Lung (tissue), 12 donors: ENCODE results near the gene CBR4. TPM values are rescaled to one million over a fixed set of nuclear protein-coding genes. Genes with fewer than 3 reads are reported as not detected.
A peak's percentile ranks its signal among the peaks of the same experiment; 100 is the strongest.

Experiments used
- ATAC-seq: fragments of 200-7000 bp; cut with Tn5 transposase; one replicate; pipeline ENCODE4 v1.9.1; 2020; ENCODE audit warnings: moderate number of reproducible peaks; ENCODE audit not compliant: insufficient read depth, low FRiP score
- DNase-seq, 3 donors: peaks; one replicate each; pipeline ENCODE4 v3.0.0-alpha.2; 2013 to 2017
- H3K27ac ChIP-seq, 2 donors: one replicate each; pipeline ENCODE4 v1.5.1; 2013; ENCODE audit warnings: mild to moderate bottlenecking in 2 of 2, moderate library complexity in 2 of 2, control low read depth in 1 of 2, inconsistent platforms in 1 of 2, low read depth in 1 of 2, low read length in 1 of 2
- H3K27me3 ChIP-seq, 3 donors: one replicate each; pipeline ENCODE4 v1.5.1; 2013; ENCODE audit warnings: low read length in 2 of 3; ENCODE audit not compliant: control insufficient read depth in 3 of 3, insufficient read depth in 3 of 3
- H3K36me3 ChIP-seq, 4 donors: one replicate each; pipeline ENCODE4 v1.5.1; 2013; ENCODE audit warnings: low read length in 4 of 4, mild to moderate bottlenecking in 1 of 4, moderate library complexity in 1 of 4; ENCODE audit not compliant: control insufficient read depth in 4 of 4, insufficient read depth in 4 of 4
- H3K4me1 ChIP-seq, 5 donors: one replicate each; pipeline ENCODE4 v1.5.1; 2013; ENCODE audit warnings: low read length in 5 of 5, mild to moderate bottlenecking in 2 of 5, moderate library complexity in 1 of 5; ENCODE audit not compliant: control insufficient read depth in 5 of 5, insufficient read depth in 5 of 5
- H3K4me3 ChIP-seq: one replicate; pipeline ENCODE4 v1.5.1; 2013; ENCODE audit warnings: mild to moderate bottlenecking, control low read depth, moderate library complexity
- H3K9ac ChIP-seq, 2 donors: one replicate each; pipeline ENCODE4 v1.5.1; 2013; ENCODE audit warnings: low read length in 2 of 2, control low read depth in 1 of 2; ENCODE audit not compliant: insufficient read depth in 1 of 2
- H3K9me3 ChIP-seq, 4 donors: one replicate each; pipeline ENCODE4 v1.5.1; 2013; ENCODE audit warnings: low read length in 3 of 4, mild to moderate bottlenecking in 1 of 4, moderate library complexity in 1 of 4; ENCODE audit not compliant: control insufficient read depth in 4 of 4, insufficient read depth in 3 of 4
- WGBS, 2 donors: extraction: QIAGEN DNeasy Blood & Tissue Kit; methylation state at CpG; one replicate each; pipeline ENCODE4 v1.1.7; 2013; 5-methylcytosine and 5-hydroxymethylcytosine counted together
- polyA plus RNA-seq, 2 donors: library from polyadenylated mRNA; stranded (reverse); fragments of 200-250 nt; gene quantifications; one replicate each; pipeline ENCODE4 v1.2.1, GENCODE V29; 2013
- total RNA-seq, 2 donors: library from RNA; depleted of rRNA in 1 of 2; stranded (reverse); fragments of >200 nt in 1 of 2; gene quantifications; one replicate each; pipeline ENCODE4 v1.2.1, GENCODE V29; 2014 to 2021
- TF ChIP-seq, protein P1 (sequence below): IDR thresholded peaks from 2 replicates; pipeline ENCODE4 v1.5.1; 2012; ENCODE audit warnings: mild to moderate bottlenecking; ENCODE audit errors: control extremely low read depth, extremely low read depth
- donor health status: control.
- donor health status: control.
- donor health status: Bipolar disorder and iron deficiency.
- donor health status: healthy.
- donor health status: DM: yes; HTN: yes; CAD: no.

The CBR4 gene
- total and polyA plus RNA-seq, 4 donors: 5.8 to 32.1 (median 14.5) TPM

GRCh38 chr4:169050881-169051760, 41.1 kb upstream of the CBR4 start:
- Histone ChIP-seq H3K36me3 (no peaks in the 10 kb centered on the region), H3K27me3 (no peaks in the 10 kb centered on the region), H3K4me1 (peaks cover 4 to 24% (median 10%) of the 10 kb centered on the region in 5 donors), H3K27ac (peak overlapping the region; percentile 43 to 65), H3K9ac (no peak overlapping the region), H3K4me3 (no peak overlapping the region), H3K9me3 (no peaks in the 10 kb centered on the region)
- no peak for DNase-seq
- 80 to 90% methylated on average over 9 of the region's 9 CpGs for whole genome bisulfite sequencing, 2 donors
- TF ChIP-seq, protein P1, sequence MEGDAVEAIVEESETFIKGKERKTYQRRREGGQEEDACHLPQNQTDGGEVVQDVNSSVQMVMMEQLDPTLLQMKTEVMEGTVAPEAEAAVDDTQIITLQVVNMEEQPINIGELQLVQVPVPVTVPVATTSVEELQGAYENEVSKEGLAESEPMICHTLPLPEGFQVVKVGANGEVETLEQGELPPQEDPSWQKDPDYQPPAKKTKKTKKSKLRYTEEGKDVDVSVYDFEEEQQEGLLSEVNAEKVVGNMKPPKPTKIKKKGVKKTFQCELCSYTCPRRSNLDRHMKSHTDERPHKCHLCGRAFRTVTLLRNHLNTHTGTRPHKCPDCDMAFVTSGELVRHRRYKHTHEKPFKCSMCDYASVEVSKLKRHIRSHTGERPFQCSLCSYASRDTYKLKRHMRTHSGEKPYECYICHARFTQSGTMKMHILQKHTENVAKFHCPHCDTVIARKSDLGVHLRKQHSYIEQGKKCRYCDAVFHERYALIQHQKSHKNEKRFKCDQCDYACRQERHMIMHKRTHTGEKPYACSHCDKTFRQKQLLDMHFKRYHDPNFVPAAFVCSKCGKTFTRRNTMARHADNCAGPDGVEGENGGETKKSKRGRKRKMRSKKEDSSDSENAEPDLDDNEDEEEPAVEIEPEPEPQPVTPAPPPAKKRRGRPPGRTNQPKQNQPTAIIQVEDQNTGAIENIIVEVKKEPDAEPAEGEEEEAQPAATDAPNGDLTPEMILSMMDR: no peak
- ATAC-seq: no peak

DNA sequence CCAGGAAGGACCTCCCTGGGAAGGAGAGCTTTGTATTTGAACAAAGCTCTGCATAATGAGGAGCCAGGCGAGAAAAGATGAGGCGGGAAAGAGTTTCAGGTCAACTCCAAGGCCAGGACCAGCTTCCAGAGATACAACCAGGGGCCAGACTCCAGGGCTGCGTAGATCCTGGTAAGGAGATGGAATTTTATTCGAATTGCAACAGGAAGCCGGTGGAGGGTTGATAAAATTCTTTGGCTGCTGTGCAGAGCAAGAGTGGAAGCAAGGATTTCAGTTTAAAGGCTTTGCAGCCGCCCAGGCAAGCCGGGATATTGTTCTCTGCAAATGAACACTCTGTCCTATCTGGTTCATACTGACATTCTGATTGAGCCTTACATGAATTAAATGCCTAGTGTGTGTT, 40.2 kb upstream of the CBR4 start:
- Histone ChIP-seq H3K9ac (no peak overlapping the region), H3K27me3 (no peaks in the 10 kb centered on the region), H3K9me3 (no peaks in the 10 kb centered on the region), H3K36me3 (no peaks in the 10 kb centered on the region), H3K4me1 (peaks cover 4 to 24% (median 10%) of the 10 kb centered on the region in 5 donors), H3K4me3 (no peak overlapping the region), H3K27ac (peak overlapping the region in 1 of 2 donors; percentile 65)
- ATAC-seq (no peak), DNase-seq (peak; percentile 37 to 60 (median 51))
- WGBS, 2 donors: 54 to 61% methylated on average over 7 of the region's 7 CpGs
- TF ChIP-seq, protein P1: no peak

GRCh38 chr4:169048868-169049414, 38.9 kb upstream of the CBR4 start:
- DNase-seq (no peak), ATAC-seq (no peak)
- H3K9me3 ChIP-seq: no peaks in the 10 kb centered on the region
- no peak overlapping the region for H3K4me3 ChIP-seq
- 98% methylated on average over 9 of the region's 9 CpGs for WGBS, 2 donors
- TF ChIP-seq, protein P1: no peak
- no peak overlapping the region for H3K27ac ChIP-seq
- H3K9ac ChIP-seq: no peak overlapping the region
- H3K4me1 ChIP-seq: peaks cover 4 to 24% (median 10%) of the 10 kb centered on the region in 5 donors
- H3K27me3 ChIP-seq: no peaks in the 10 kb centered on the region
- H3K36me3 ChIP-seq: no peaks in the 10 kb centered on the region
